ENCODE data around the gene FADS2.
"Not testable (repeated sequence)": the region's sequence is repeated elsewhere in the genome, so short reads cannot be mapped to it uniquely, and the experiment has no call there.

Gene FADS2

GRCh38 chr11:61868571-61869428 is 40.7 kb downstream of the FADS2 start:
- DNase-seq (ENCODE audit: low read depth) = no peak

GRCh38 chr11:61869429-61869707 is 41.3 kb downstream of the FADS2 start:
- DNase-seq (ENCODE audit: low read depth) = no peak

- no peak for DNase-seq (ENCODE audit: low read depth)
Observed at GRCh38 chr11:61869708-61870451, 41.8 kb downstream of the FADS2 start.

GRCh38 chr11:61870541-61871031 is 42.5 kb downstream of the FADS2 start:
- DNase-seq (ENCODE audit: low read depth) = no peak

GRCh38 chr11:61871158-61871597 is 43.1 kb downstream of the FADS2 start:
- peak; percentile 7 for DNase-seq (ENCODE audit: low read depth)

- DNase-seq (ENCODE audit: low read depth) = no peak
Observed at GRCh38 chr11:61872935-61873565, 45.0 kb downstream of the FADS2 start.

- DNase-seq (ENCODE audit: low read depth) = no peak
Observed at GRCh38 chr11:61873588-61874376, 45.7 kb downstream of the FADS2 start.

- no peak for DNase-seq (ENCODE audit: low read depth)
Observed at GRCh38 chr11:61874377-61874809, 46.3 kb downstream of the FADS2 start.

GRCh38 chr11:61874853-61875252 is 46.8 kb downstream of the FADS2 start:
- no peak for DNase-seq (ENCODE audit: low read depth)

GRCh38 chr11:61875698-61876097 is 47.6 kb downstream of the FADS2 start:
- DNase-seq (ENCODE audit: low read depth) = no peak

GRCh38 chr11:61879152-61879551 is 51.1 kb downstream of the FADS2 start:
- DNase-seq (ENCODE audit: low read depth) = no peak

GRCh38 chr11:61880031-61880430 is 51.9 kb downstream of the FADS2 start:
- no peak for DNase-seq (ENCODE audit: low read depth)

GRCh38 chr11:61880454-61880853 is 52.4 kb downstream of the FADS2 start:
- DNase-seq (ENCODE audit: low read depth) = no peak

GRCh38 chr11:61881397-61881796 is 53.3 kb downstream of the FADS2 start:
- no peak for DNase-seq (ENCODE audit: low read depth)

GRCh38 chr11:61882267-61882666 is 54.2 kb downstream of the FADS2 start:
- not testable (repeated sequence) for DNase-seq (ENCODE audit: low read depth)

GRCh38 chr11:61882879-61883278 is 54.8 kb downstream of the FADS2 start:
- no peak for DNase-seq (ENCODE audit: low read depth)

- DNase-seq (ENCODE audit: low read depth) = no peak
Observed at GRCh38 chr11:61883327-61883726, 55.2 kb downstream of the FADS2 start.

GRCh38 chr11:61883947-61884346 is 55.8 kb downstream of the FADS2 start:
- DNase-seq (ENCODE audit: low read depth) = no peak

- DNase-seq (ENCODE audit: low read depth) = no peak
Observed at GRCh38 chr11:61885166-61885778, 57.2 kb downstream of the FADS2 start.

GRCh38 chr11:61885784-61886580 is 57.9 kb downstream of the FADS2 start:
- DNase-seq (ENCODE audit: low read depth) = no peak

- no peak for DNase-seq (ENCODE audit: low read depth)
Observed at GRCh38 chr11:61886643-61887042, 58.5 kb downstream of the FADS2 start.

All from activated gamma-delta T cell treated with anti-CD3 and anti-CD28 coated beads, Interleukin-2, amount 50 U/mL, for 16 hours (primary cell).